Glutamatergic neuron (in vitro differentiated cells): ENCODE data around the gene RANBP10. TPM values are rescaled to one million over a fixed set of nuclear protein-coding genes. Genes with fewer than 3 reads are reported as not detected.

ENCODE experiments used
- DNase-seq: peaks from one replicate; pipeline ENCODE4 v3.0.0; 2022
- H3K27ac Mint-ChIP-seq: one replicate; pipeline ENCODE4 v1.8.0; 2020; ENCODE audit warnings: mild to moderate bottlenecking, mixed read lengths, inconsistent platforms; ENCODE audit not compliant: unreplicated experiment
- H3K27me3 Mint-ChIP-seq: one replicate; pipeline ENCODE4 v1.8.0; 2020; ENCODE audit warnings: mild to moderate bottlenecking, moderate library complexity, mixed read lengths, inconsistent platforms; ENCODE audit not compliant: unreplicated experiment
- H3K36me3 Mint-ChIP-seq: one replicate; pipeline ENCODE4 v1.8.0; 2020; ENCODE audit warnings: mild to moderate bottlenecking, mixed read lengths, inconsistent platforms; ENCODE audit not compliant: unreplicated experiment
- H3K4me1 Mint-ChIP-seq: one replicate; pipeline ENCODE4 v1.8.0; 2020; ENCODE audit warnings: mild to moderate bottlenecking, low read depth, mixed read lengths, inconsistent platforms; ENCODE audit not compliant: unreplicated experiment
- H3K4me3 Mint-ChIP-seq: one replicate; pipeline ENCODE4 v1.8.0; 2020; ENCODE audit warnings: mild to moderate bottlenecking, mixed read lengths, inconsistent platforms; ENCODE audit not compliant: unreplicated experiment
- H3K9me3 Mint-ChIP-seq: one replicate; pipeline ENCODE4 v1.8.0; 2020; ENCODE audit warnings: mild to moderate bottlenecking, moderate library complexity, mixed read lengths, inconsistent platforms; ENCODE audit not compliant: unreplicated experiment
- CTCF ChIP-seq: fragments of 200-600 bp; sonication (generic); IDR thresholded peaks from one replicate; pipeline ENCODE4 v1.5.0; 2021; ENCODE audit not compliant: partially characterized antibody, unreplicated experiment
- total RNA-seq: library from RNA; stranded (reverse); fragmentation: NEBNext Ultra II Directional; extraction: Animal tissue kit (Norgen Biotek cat#: 25700); gene quantifications from one replicate; pipeline ENCODE4 v1.2.1, GENCODE V29; 2021; ENCODE audit not compliant: unreplicated experiment

The RANBP10 gene
- total RNA-seq, 1 donor from 2014 or later, result 32.0 TPM

- Mint-ChIP-seq H3K4me3 (no peak overlapping the region), H3K27ac (peak overlapping the region; percentile 31), H3K9me3 (peaks cover 5% of the 10 kb centered on the region)
Measured at GRCh38 chr16:67773099-67773498, 33.3 kb downstream of the RANBP10 start.

GRCh38 chr16:67770346-67770991 is 35.9 kb downstream of the RANBP10 start:
- peaks cover 11% of the 10 kb centered on the region for H3K36me3 Mint-ChIP-seq
- peak overlapping the region; percentile 88 for H3K27ac Mint-ChIP-seq
- peaks cover 7% of the 10 kb centered on the region for H3K9me3 Mint-ChIP-seq
- peaks cover 3% of the 10 kb centered on the region for H3K27me3 Mint-ChIP-seq
- DNase-seq, result no peak
- H3K4me1 Mint-ChIP-seq, result peaks cover 20% of the 10 kb centered on the region
- TF ChIP-seq CTCF, result no peak
- peak overlapping the region; percentile 25 for H3K4me3 Mint-ChIP-seq

More at GRCh38 chr16:67773099-67773498, 33.3 kb downstream of the RANBP10 start:
- Mint-ChIP-seq H3K4me1 (peaks cover 20% of the 10 kb centered on the region), H3K27me3 (peaks cover 3% of the 10 kb centered on the region), H3K36me3 (peaks cover 11% of the 10 kb centered on the region)
- TF ChIP-seq CTCF, result no peak
- no peak for DNase-seq

GRCh38 chr16:67767953-67768352 is 38.4 kb downstream of the RANBP10 start:
- Mint-ChIP-seq H3K4me1 (peaks cover 17% of the 10 kb centered on the region), H3K36me3 (peaks cover 8% of the 10 kb centered on the region), H3K4me3 (no peak overlapping the region), H3K27ac (no peak overlapping the region), H3K9me3 (peaks cover 5% of the 10 kb centered on the region), H3K27me3 (peaks cover 4% of the 10 kb centered on the region)
- no peak for TF ChIP-seq CTCF
- no peak for DNase-seq

GRCh38 chr16:67766291-67766690 is 40.1 kb downstream of the RANBP10 start:
- Mint-ChIP-seq H3K27ac (peak overlapping the region; percentile 24), H3K4me3 (no peak overlapping the region)

More at GRCh38 chr16:67766291-67766690, 40.1 kb downstream of the RANBP10 start:
- Mint-ChIP-seq H3K4me1 (peaks cover 14% of the 10 kb centered on the region), H3K9me3 (peaks cover 5% of the 10 kb centered on the region), H3K27me3 (peaks cover 5% of the 10 kb centered on the region), H3K36me3 (peaks cover 6% of the 10 kb centered on the region)
- no peak for TF ChIP-seq CTCF
- DNase-seq, result no peak
